ENCODE measurements around the gene DLK1. TPM values are rescaled to one million over a fixed set of nuclear protein-coding genes. Genes with fewer than 3 reads are reported as not detected.

Gene DLK1
- total RNA-seq, 1 experiment from 2014 or later = 0.69 TPM

GRCh38 chr14:100730581-100730980 lies 3.9 kb downstream of the DLK1 start:
- H3K9me3 ChIP-seq (ENCODE audit: control insufficient read depth, insufficient read depth, low read depth, low read length) = no peaks in the 10 kb centered on the region
- no peak for ATAC-seq
- BruUV-seq (replicated peaks) = no TSS peak
- ChIA-PET CTCF (no interaction called here), POLR2A (no interaction called here)
- H3K27me3 ChIP-seq (ENCODE audit: control insufficient read depth, insufficient read depth, low read length) = no peaks in the 10 kb centered on the region
- H3K36me3 ChIP-seq (ENCODE audit: control insufficient read depth, insufficient read depth, low read length) = no peaks in the 10 kb centered on the region
- H3K4me1 ChIP-seq (ENCODE audit: control insufficient read depth, insufficient read depth, low read length) = no peaks in the 10 kb centered on the region
- H3K4me3 ChIP-seq (ENCODE audit: low read depth in 2 of 2, low read length in 2 of 2) = no peak overlapping the region
- no peak for DNase-seq (ENCODE audit: low read depth, low spot score)
- in situ Hi-C loops (cut with HindIII; ENCODE audit: low pct_unique_long_range_greater_than_20kb, low sequenced_read_pairs) = no loop called here
- TF ChIP-seq TCF7L2 (IDR thresholded peaks at IDR 0.05; ENCODE audit: low read depth, low read length) = no peak
- no peak for TF ChIP-seq SIN3A (IDR thresholded peaks at IDR 0.05; ENCODE audit: borderline replicate concordance, insufficient read depth, low read depth, low read length)
- TF ChIP-seq POLR2AphosphoS5 (IDR thresholded peaks at IDR 0.05; ENCODE audit: low read depth, low read length) = no peak
- no peak for TF ChIP-seq CTCF (IDR thresholded peaks at IDR 0.05)
- TF ChIP-seq, protein P1, sequence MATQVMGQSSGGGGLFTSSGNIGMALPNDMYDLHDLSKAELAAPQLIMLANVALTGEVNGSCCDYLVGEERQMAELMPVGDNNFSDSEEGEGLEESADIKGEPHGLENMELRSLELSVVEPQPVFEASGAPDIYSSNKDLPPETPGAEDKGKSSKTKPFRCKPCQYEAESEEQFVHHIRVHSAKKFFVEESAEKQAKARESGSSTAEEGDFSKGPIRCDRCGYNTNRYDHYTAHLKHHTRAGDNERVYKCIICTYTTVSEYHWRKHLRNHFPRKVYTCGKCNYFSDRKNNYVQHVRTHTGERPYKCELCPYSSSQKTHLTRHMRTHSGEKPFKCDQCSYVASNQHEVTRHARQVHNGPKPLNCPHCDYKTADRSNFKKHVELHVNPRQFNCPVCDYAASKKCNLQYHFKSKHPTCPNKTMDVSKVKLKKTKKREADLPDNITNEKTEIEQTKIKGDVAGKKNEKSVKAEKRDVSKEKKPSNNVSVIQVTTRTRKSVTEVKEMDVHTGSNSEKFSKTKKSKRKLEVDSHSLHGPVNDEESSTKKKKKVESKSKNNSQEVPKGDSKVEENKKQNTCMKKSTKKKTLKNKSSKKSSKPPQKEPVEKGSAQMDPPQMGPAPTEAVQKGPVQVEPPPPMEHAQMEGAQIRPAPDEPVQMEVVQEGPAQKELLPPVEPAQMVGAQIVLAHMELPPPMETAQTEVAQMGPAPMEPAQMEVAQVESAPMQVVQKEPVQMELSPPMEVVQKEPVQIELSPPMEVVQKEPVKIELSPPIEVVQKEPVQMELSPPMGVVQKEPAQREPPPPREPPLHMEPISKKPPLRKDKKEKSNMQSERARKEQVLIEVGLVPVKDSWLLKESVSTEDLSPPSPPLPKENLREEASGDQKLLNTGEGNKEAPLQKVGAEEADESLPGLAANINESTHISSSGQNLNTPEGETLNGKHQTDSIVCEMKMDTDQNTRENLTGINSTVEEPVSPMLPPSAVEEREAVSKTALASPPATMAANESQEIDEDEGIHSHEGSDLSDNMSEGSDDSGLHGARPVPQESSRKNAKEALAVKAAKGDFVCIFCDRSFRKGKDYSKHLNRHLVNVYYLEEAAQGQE (IDR thresholded peaks at IDR 0.05; ENCODE audit: insufficient read depth in 1 of 2, low read depth in 2 of 2, low read length in 1 of 2) = no peak
- no peak overlapping the region for H3K27ac ChIP-seq (ENCODE audit: low read length)
- intact Hi-C loops (cut with micrococcal nuclease; ENCODE audit: unreplicated experiment) = no loop called here

- in situ Hi-C loops (cut with HindIII; ENCODE audit: low pct_unique_long_range_greater_than_20kb, low sequenced_read_pairs) = no loop called here
- no peaks in the 10 kb centered on the region for H3K27me3 ChIP-seq (ENCODE audit: control insufficient read depth, insufficient read depth, low read length)
- BruUV-seq (replicated peaks) = no TSS peak
These were observed 4.4 kb downstream of the DLK1 start for GRCh38 chr14:100731011-100731670.

More at GRCh38 chr14:100731011-100731670, 4.4 kb downstream of the DLK1 start:
- ChIA-PET CTCF (no interaction called here), POLR2A (no interaction called here)
- TF ChIP-seq, protein P1 (IDR thresholded peaks at IDR 0.05; ENCODE audit: insufficient read depth in 1 of 2, low read depth in 2 of 2, low read length in 1 of 2) = no peak
- no peak for TF ChIP-seq SIN3A (IDR thresholded peaks at IDR 0.05; ENCODE audit: borderline replicate concordance, insufficient read depth, low read depth, low read length)
- DNase-seq (ENCODE audit: low read depth, low spot score) (no peak), ATAC-seq (no peak)
- Histone ChIP-seq H3K9me3 (ENCODE audit: control insufficient read depth, insufficient read depth, low read depth, low read length) (no peaks in the 10 kb centered on the region), H3K4me1 (ENCODE audit: control insufficient read depth, insufficient read depth, low read length) (no peaks in the 10 kb centered on the region), H3K36me3 (ENCODE audit: control insufficient read depth, insufficient read depth, low read length) (no peaks in the 10 kb centered on the region), H3K4me3 (ENCODE audit: low read depth in 2 of 2, low read length in 2 of 2) (no peak overlapping the region), H3K27ac (ENCODE audit: low read length) (no peak overlapping the region)
- intact Hi-C loops (cut with micrococcal nuclease; ENCODE audit: unreplicated experiment) = no loop called here

Data from Panc1 (cell line).